Ovary (tissue), 3 donors: ENCODE data around the gene OR14A16.

ENCODE experiments used
- EP300 ChIP-seq: sonication (generic); formaldehyde crosslinking; IDR thresholded peaks from one replicate; pipeline ENCODE4 v1.6.1; 2017; ENCODE audit warnings: antibody characterized with exemption
- POLR2A ChIP-seq: fragments of 450-650 bp; IDR thresholded peaks from one replicate; pipeline ENCODE4 v1.6.1; 2017; ENCODE audit warnings: antibody characterized with exemption, mild to moderate bottlenecking, moderate library complexity
- TF ChIP-seq, protein P1 (sequence below), 3 donors: fragments of 450-650 bp in 2 of 3; fragments of 200-600 bp in 1 of 3; IDR thresholded peaks; one replicate each; pipeline versions ENCODE4 v1.5.1 to v1.8.0; 2016 to 2022; ENCODE audit warnings: antibody characterized with exemption in 3 of 3, mild to moderate bottlenecking in 1 of 3
- donor health status: DM: no; HTN: no; CAD: no.

- TF ChIP-seq, protein P1, sequence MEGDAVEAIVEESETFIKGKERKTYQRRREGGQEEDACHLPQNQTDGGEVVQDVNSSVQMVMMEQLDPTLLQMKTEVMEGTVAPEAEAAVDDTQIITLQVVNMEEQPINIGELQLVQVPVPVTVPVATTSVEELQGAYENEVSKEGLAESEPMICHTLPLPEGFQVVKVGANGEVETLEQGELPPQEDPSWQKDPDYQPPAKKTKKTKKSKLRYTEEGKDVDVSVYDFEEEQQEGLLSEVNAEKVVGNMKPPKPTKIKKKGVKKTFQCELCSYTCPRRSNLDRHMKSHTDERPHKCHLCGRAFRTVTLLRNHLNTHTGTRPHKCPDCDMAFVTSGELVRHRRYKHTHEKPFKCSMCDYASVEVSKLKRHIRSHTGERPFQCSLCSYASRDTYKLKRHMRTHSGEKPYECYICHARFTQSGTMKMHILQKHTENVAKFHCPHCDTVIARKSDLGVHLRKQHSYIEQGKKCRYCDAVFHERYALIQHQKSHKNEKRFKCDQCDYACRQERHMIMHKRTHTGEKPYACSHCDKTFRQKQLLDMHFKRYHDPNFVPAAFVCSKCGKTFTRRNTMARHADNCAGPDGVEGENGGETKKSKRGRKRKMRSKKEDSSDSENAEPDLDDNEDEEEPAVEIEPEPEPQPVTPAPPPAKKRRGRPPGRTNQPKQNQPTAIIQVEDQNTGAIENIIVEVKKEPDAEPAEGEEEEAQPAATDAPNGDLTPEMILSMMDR (IDR thresholded peaks at IDR 0.05): no peak
- no peak for TF ChIP-seq POLR2A
- TF ChIP-seq EP300: no peak
Observed at GRCh38 chr1:247829656-247830055, 5.7 kb upstream of the OR14A16 start.
